Breast epithelium (tissue), 4 donors: ENCODE data around the gene TNFRSF18. TPM values are rescaled to one million over a fixed set of nuclear protein-coding genes. Genes with fewer than 3 reads are reported as not detected.
"Not testable (repeated sequence)": the region's sequence is repeated elsewhere in the genome, so short reads cannot be mapped to it uniquely, and the experiment has no call there.

ENCODE experiments used
- DNase-seq, 2 donors: peaks; one replicate each; pipeline ENCODE4 v3.0.0-alpha.2; 2019; ENCODE audit warnings: low spot score in 2 of 2
- H3K27ac ChIP-seq, 2 donors: fragments of 200-600 bp; sonication (generic) in 1 of 2; one replicate each; pipeline ENCODE4 v1.5.1; 2016 to 2019; ENCODE audit warnings: mild to moderate bottlenecking in 1 of 2
- H3K27me3 ChIP-seq, 2 donors: fragments of 200-600 bp; sonication (generic) in 1 of 2; one replicate each; pipeline versions ENCODE4 v1.5.1 to v1.6.0; 2017 to 2019; ENCODE audit warnings: control low read depth in 1 of 2, mild to moderate bottlenecking in 1 of 2
- H3K36me3 ChIP-seq: fragments of 200-600 bp; one replicate; pipeline ENCODE4 v1.5.1; 2019
- H3K4me1 ChIP-seq, 2 donors: fragments of 200-600 bp; sonication (generic); one replicate each; pipeline ENCODE4 v1.5.1; 2016 to 2019; ENCODE audit warnings: control low read depth in 1 of 2
- H3K4me3 ChIP-seq, 3 donors: fragments of 200-600 bp; sonication (generic); 1 replicate in 2 of 3; 2 replicates in 1 of 3; pipeline ENCODE4 v1.5.1; 2016 to 2019; ENCODE audit warnings: mild to moderate bottlenecking in 3 of 3, moderate library complexity in 2 of 3
- H3K9me3 ChIP-seq, 2 donors: fragments of 200-600 bp; sonication (generic) in 1 of 2; one replicate each; pipeline ENCODE4 v1.5.1; 2016 to 2019; ENCODE audit warnings: control low read depth in 1 of 2
- CTCF ChIP-seq, 3 donors: fragments of 450-650 bp; IDR thresholded peaks; one replicate each; pipeline ENCODE4 v1.5.1; 2016 to 2017; ENCODE audit warnings: antibody characterized with exemption in 3 of 3, mild to moderate bottlenecking in 3 of 3, moderate library complexity in 3 of 3
- POLR2A ChIP-seq: fragments of 450-650 bp; IDR thresholded peaks from one replicate; pipeline ENCODE4 v1.6.1; 2016; ENCODE audit warnings: antibody characterized with exemption, mild to moderate bottlenecking, moderate library complexity
- POLR2AphosphoS5 ChIP-seq, 3 donors: sonication (generic); formaldehyde crosslinking; IDR thresholded peaks; one replicate each; pipeline ENCODE4 v1.6.1; 2017; ENCODE audit warnings: antibody characterized with exemption in 3 of 3
- intact Hi-C: fragments of 100-400 bp; cut with DNase I; formaldehyde crosslinking; loops from one replicate; pipeline ENCODE4 v1.15.1; 2023; ENCODE audit warnings: low total_unique reads
- total RNA-seq, 3 donors: library from RNA; depleted of rRNA; stranded (reverse); fragments of >200 nt; gene quantifications; one replicate each; pipeline ENCODE4 v1.1.0, GENCODE V29; 2016

The TNFRSF18 gene
- total RNA-seq, 3 donors from 2014 or later: 1.9 to 5.9 TPM; not detected in 1

GRCh38 chr1:1253314-1253713, 46.9 kb upstream of the TNFRSF18 start:
- H3K9me3 ChIP-seq: no peaks in the 10 kb centered on the region
- TF ChIP-seq POLR2A: no peak
- no peak for TF ChIP-seq CTCF (IDR thresholded peaks at IDR 0.05)
- TF ChIP-seq POLR2AphosphoS5 (IDR thresholded peaks at IDR 0.05): no peak
- H3K27ac ChIP-seq: no peak overlapping the region
- peaks cover 11% of the 10 kb centered on the region for H3K36me3 ChIP-seq
- no peaks in the 10 kb centered on the region for H3K4me1 ChIP-seq
- no peaks in the 10 kb centered on the region for H3K27me3 ChIP-seq
- no peak overlapping the region for H3K4me3 ChIP-seq
- intact Hi-C loops: no loop called here
- no peak for DNase-seq

GRCh38 chr1:1250786-1251284, 44.4 kb upstream of the TNFRSF18 start:
- H3K27ac ChIP-seq: no peak overlapping the region
- H3K4me1 ChIP-seq: peaks cover 0 to 8% of the 10 kb centered on the region in 2 donors
- peaks cover 2 to 20% of the 10 kb centered on the region in 2 donors for H3K27me3 ChIP-seq
- intact Hi-C loops: no loop called here
- H3K36me3 ChIP-seq: peaks cover 10% of the 10 kb centered on the region
- TF ChIP-seq POLR2AphosphoS5 (IDR thresholded peaks at IDR 0.05): no peak
- no peak for TF ChIP-seq CTCF (IDR thresholded peaks at IDR 0.05)
- no peak for TF ChIP-seq POLR2A
- no peak overlapping the region for H3K4me3 ChIP-seq
- H3K9me3 ChIP-seq: no peaks in the 10 kb centered on the region
- DNase-seq: no peak

- H3K27ac ChIP-seq, H3K4me3 ChIP-seq, H3K9me3 ChIP-seq, intact Hi-C loops, H3K36me3 ChIP-seq, DNase-seq, H3K4me1 ChIP-seq: not testable (repeated sequence)
- peaks cover 8 to 26% of the 10 kb centered on the region in 2 donors for H3K27me3 ChIP-seq
These were observed 41.9 kb upstream of the TNFRSF18 start for GRCh38 chr1:1248009-1248913.

- Histone ChIP-seq H3K27ac (no peak overlapping the region), H3K36me3 (no peaks in the 10 kb centered on the region), H3K27me3 (peaks cover 8 to 26% of the 10 kb centered on the region in 2 donors), H3K9me3 (no peaks in the 10 kb centered on the region), H3K4me3 (no peak overlapping the region), H3K4me1 (peaks cover 0 to 8% of the 10 kb centered on the region in 2 donors)
- no peak for TF ChIP-seq POLR2AphosphoS5 (IDR thresholded peaks at IDR 0.05)
- no peak for TF ChIP-seq POLR2A
- DNase-seq: no peak
- intact Hi-C loops: no loop called here
These were observed 41.0 kb upstream of the TNFRSF18 start for GRCh38 chr1:1247341-1247913.

GRCh38 chr1:1246577-1247340, 40.4 kb upstream of the TNFRSF18 start, which contains the start of gene C1QTNF12:
C1QTNF12 (minus strand) TSS chr1:1246722; CDS start chr1:1246690, 32 bp downstream.
- intact Hi-C loops: no loop called here
- TF ChIP-seq POLR2AphosphoS5 (IDR thresholded peaks at IDR 0.05) (no peak), CTCF (IDR thresholded peaks at IDR 0.05) (no peak), POLR2A (no peak)
- Histone ChIP-seq H3K27me3 (peaks cover 8 to 26% of the 10 kb centered on the region in 2 donors), H3K9me3 (no peaks in the 10 kb centered on the region), H3K36me3 (no peaks in the 10 kb centered on the region), H3K4me1 (peaks cover 0 to 8% of the 10 kb centered on the region in 2 donors), H3K27ac (no peak within 1 kb of the TSS), H3K4me3 (peak within 1 kb of the TSS in 2 of 3 donors; percentile 15 to 51)
- no peak for DNase-seq
